H9 (cell line): Measurements from ENCODE around the gene CEMIP2. TPM values are rescaled to one million over a fixed set of nuclear protein-coding genes. Genes with fewer than 3 reads are reported as not detected.

Source experiments
- DNase-seq: peaks from one replicate; pipeline ENCODE4 v3.0.0-alpha.2; 2017
- H2AFZ ChIP-seq: one replicate; pipeline ENCODE4 v1.6.1; 2013; ENCODE audit warnings: mild to moderate bottlenecking, low read length, control low read depth, moderate library complexity
- H2AK5ac ChIP-seq: 2 replicates; pipeline ENCODE4 v1.6.1; 2013; ENCODE audit warnings: low read length, control low read depth, mixed read lengths; ENCODE audit not compliant: insufficient read length
- H2BK120ac ChIP-seq: one replicate; pipeline ENCODE4 v1.6.1; 2013; ENCODE audit warnings: low read depth, mild to moderate bottlenecking, low read length, control low read depth, inconsistent platforms; ENCODE audit not compliant: poor library complexity, severe bottlenecking
- H2BK12ac ChIP-seq: 2 replicates; pipeline ENCODE4 v1.6.1; 2013; ENCODE audit warnings: low read length, control low read depth, mixed read lengths, low read depth; ENCODE audit not compliant: insufficient read length
- H2BK15ac ChIP-seq: 2 replicates; pipeline ENCODE4 v1.6.1; 2013; ENCODE audit warnings: low read depth, low read length, control low read depth
- H2BK20ac ChIP-seq: one replicate; pipeline ENCODE4 v1.6.1; 2013; ENCODE audit warnings: low read depth, mild to moderate bottlenecking, low read length, control low read depth, inconsistent platforms; ENCODE audit not compliant: poor library complexity, severe bottlenecking
- H2BK5ac ChIP-seq: 2 replicates; pipeline ENCODE4 v1.6.1; 2013; ENCODE audit warnings: low read length, control low read depth, mixed read lengths; ENCODE audit not compliant: insufficient read length
- H3K14ac ChIP-seq: 2 replicates; pipeline ENCODE4 v1.6.1; 2013; ENCODE audit warnings: low read length, control low read depth; ENCODE audit not compliant: insufficient read depth
- H3K18ac ChIP-seq: 2 replicates; pipeline ENCODE4 v1.6.1; 2013; ENCODE audit warnings: low read depth, mild to moderate bottlenecking, mixed read lengths, low read length, control low read depth; ENCODE audit not compliant: insufficient read length
- H3K23ac ChIP-seq: 2 replicates; pipeline ENCODE4 v1.6.1; 2013; ENCODE audit warnings: low read length, control low read depth, mixed read lengths, low read depth; ENCODE audit not compliant: insufficient read length
- H3K23me2 ChIP-seq: 2 replicates; pipeline ENCODE4 v1.6.1; 2013; ENCODE audit warnings: low read depth, mild to moderate bottlenecking, mixed read lengths, low read length, control low read depth; ENCODE audit not compliant: insufficient read length, poor library complexity, severe bottlenecking
- H3K27ac ChIP-seq: 2 replicates; pipeline ENCODE4 v1.5.1; 2013; ENCODE audit warnings: low read length, control low read depth, mixed read lengths, low read depth; ENCODE audit not compliant: insufficient read length
- H3K27me3 ChIP-seq: 2 replicates; pipeline ENCODE4 v1.6.1; 2013; ENCODE audit warnings: low read length, control low read depth, inconsistent platforms; ENCODE audit not compliant: insufficient read depth
- H3K4ac ChIP-seq: 2 replicates; pipeline ENCODE4 v1.6.1; 2013; ENCODE audit warnings: low read depth, mild to moderate bottlenecking, control low read depth, inconsistent platforms, low read length, moderate library complexity
- H3K4me1 ChIP-seq: 2 replicates; pipeline ENCODE4 v1.6.1; 2013; ENCODE audit warnings: low read length, control low read depth, inconsistent platforms; ENCODE audit not compliant: insufficient read depth
- H3K4me2 ChIP-seq: 2 replicates; pipeline ENCODE4 v1.6.1; 2013; ENCODE audit warnings: low read length, control low read depth, mixed read lengths; ENCODE audit not compliant: insufficient read length, insufficient read depth
- H3K56ac ChIP-seq: 2 replicates; pipeline ENCODE4 v1.6.1; 2013; ENCODE audit warnings: low read depth, mild to moderate bottlenecking, mixed read lengths, low read length, control low read depth; ENCODE audit not compliant: insufficient read length
- H3K79me1 ChIP-seq: 2 replicates; pipeline ENCODE4 v1.6.1; 2013; ENCODE audit warnings: low read depth, mild to moderate bottlenecking, moderate library complexity, low read length, control low read depth, inconsistent platforms; ENCODE audit not compliant: insufficient read depth, poor library complexity, severe bottlenecking
- H3K79me2 ChIP-seq: 2 replicates; pipeline ENCODE4 v1.6.1; 2013; ENCODE audit warnings: low read length, control low read depth, inconsistent platforms; ENCODE audit not compliant: insufficient read depth
- H3K9ac ChIP-seq: 2 replicates; pipeline ENCODE4 v1.6.1; 2013; ENCODE audit warnings: low read length, control low read depth, mixed read lengths; ENCODE audit not compliant: insufficient read length; ENCODE audit errors: extremely low read depth
- H3K9me3 ChIP-seq: one replicate; pipeline ENCODE4 v1.6.1; 2013; ENCODE audit warnings: low read depth, low read length, inconsistent platforms; ENCODE audit not compliant: control insufficient read depth
- H3T11ph ChIP-seq: one replicate; pipeline ENCODE4 v1.6.1; 2013; ENCODE audit warnings: mild to moderate bottlenecking, low read length, control low read depth, inconsistent platforms
- H4K20me1 ChIP-seq: one replicate; pipeline ENCODE4 v1.6.1; 2013; ENCODE audit not compliant: control insufficient read depth, insufficient read length, insufficient read depth
- H4K5ac ChIP-seq: 2 replicates; pipeline ENCODE4 v1.6.1; 2013; ENCODE audit warnings: low read depth, mild to moderate bottlenecking, mixed read lengths, low read length, control low read depth; ENCODE audit not compliant: insufficient read length
- H4K8ac ChIP-seq: replicated peaks from 2 replicates; pipeline ENCODE4 v1.6.1; 2013; ENCODE audit warnings: low read length, control low read depth, mixed read lengths, low read depth; ENCODE audit not compliant: insufficient read length
- H4K91ac ChIP-seq: 2 replicates; pipeline ENCODE4 v1.6.1; 2013; ENCODE audit warnings: low read depth, mild to moderate bottlenecking, moderate library complexity, mixed read lengths, low read length, control low read depth; ENCODE audit not compliant: insufficient read length
- H3K27ac Mint-ChIP-seq, 3 experiments: 2 replicates in 2 of 3; 3 replicates in 1 of 3; pipeline ENCODE4 v1.8.0; 2020 to 2021; ENCODE audit warnings: mixed read lengths in 3 of 3, mild to moderate bottlenecking in 1 of 3, moderate library complexity in 1 of 3
- H3K27me3 Mint-ChIP-seq: 2 replicates; pipeline ENCODE4 v1.8.0; 2021; ENCODE audit warnings: low read depth, mild to moderate bottlenecking, moderate library complexity, mixed read lengths
- H3K36me3 Mint-ChIP-seq, 3 experiments: 2 replicates in 2 of 3; 3 replicates in 1 of 3; pipeline ENCODE4 v1.8.0; 2020 to 2021; ENCODE audit warnings: low read depth in 3 of 3, mixed read lengths in 3 of 3; ENCODE audit not compliant: insufficient read depth in 1 of 3
- H3K4me1 Mint-ChIP-seq, 2 experiments: 2 replicates each; pipeline ENCODE4 v1.8.0; 2020; ENCODE audit warnings: mixed read lengths in 2 of 2
- H3K4me3 Mint-ChIP-seq, 2 experiments: 2 replicates in 1 of 2; 3 replicates in 1 of 2; pipeline ENCODE4 v1.8.0; 2020 to 2021; ENCODE audit warnings: mild to moderate bottlenecking in 2 of 2, mixed read lengths in 2 of 2, moderate library complexity in 1 of 2
- H3K9me3 Mint-ChIP-seq, 2 experiments: 2 replicates in 1 of 2; 3 replicates in 1 of 2; pipeline ENCODE4 v1.8.0; 2020; ENCODE audit warnings: mild to moderate bottlenecking in 2 of 2, mixed read lengths in 2 of 2, moderate library complexity in 1 of 2
- CTCF ChIP-seq: fragments of 200-600 bp; sonication (generic); conservative IDR thresholded peaks from 3 replicates; pipeline ENCODE4 v1.8.0; 2021; ENCODE audit warnings: antibody characterized with exemption, mild to moderate bottlenecking
- WGBS: extraction: QIAGEN DNeasy Blood & Tissue Kit; methylation state at CpG from one replicate; pipeline ENCODE4 v1.1.7; 2013; ENCODE audit warnings: missing lambda C conversion rate, low lambda C conversion rate, mixed read lengths; ENCODE audit not compliant: insufficient read length; ENCODE audit errors: extremely low coverage; 5-methylcytosine and 5-hydroxymethylcytosine counted together
- total RNA-seq: library from RNA; stranded (reverse); gene quantifications from 2 replicates; pipeline ENCODE4 v1.2.1, GENCODE V29; 2021

The CEMIP2 gene
- total RNA-seq, 1 experiment from 2014 or later: 77.2 TPM

GRCh38 chr9:71664566-71664965, 103.7 kb downstream of the CEMIP2 start:
- no peaks in the 10 kb centered on the region for H3K9me3 Mint-ChIP-seq
- H3K14ac ChIP-seq: no peak overlapping the region
- H3K79me2 ChIP-seq: no peaks in the 10 kb centered on the region
- no peak for TF ChIP-seq CTCF
- H2BK12ac ChIP-seq: no peak overlapping the region
- no peak overlapping the region for H3K27ac ChIP-seq
- no peaks in the 10 kb centered on the region for H3K27me3 ChIP-seq
- H3K23ac ChIP-seq: no peak overlapping the region
- H3T11ph ChIP-seq: no peak overlapping the region
- H3K9me3 ChIP-seq: no peaks in the 10 kb centered on the region
- no peaks in the 10 kb centered on the region for H3K79me1 ChIP-seq
- H4K91ac ChIP-seq: no peak overlapping the region
- no peak overlapping the region for H3K18ac ChIP-seq
- no peak overlapping the region for H3K4ac ChIP-seq
- H2AFZ ChIP-seq: no peak overlapping the region
- peaks cover 8% of the 10 kb centered on the region; the same call in 1 of the 2 replicates for H3K4me1 ChIP-seq
- no peak overlapping the region for H3K4me2 ChIP-seq
- peaks cover 0 to 9% (median 0%) of the 10 kb centered on the region in 3 experiments; a peak in 1 of 7 replicates for H3K36me3 Mint-ChIP-seq
- no CpG with 5 or more reads among the region's 3 CpGs for WGBS
- H2BK120ac ChIP-seq: no peak overlapping the region
- H4K8ac ChIP-seq: no peak overlapping the region
- H3K27me3 Mint-ChIP-seq: no peaks in the 10 kb centered on the region
- H3K56ac ChIP-seq: no peak overlapping the region
- no peaks in the 10 kb centered on the region for H3K23me2 ChIP-seq
- H3K4me3 Mint-ChIP-seq: no peak overlapping the region
- no peaks in the 10 kb centered on the region for H4K20me1 ChIP-seq
- DNase-seq: no peak
- no peak overlapping the region for H2BK5ac ChIP-seq
- 0 out of 7 replicates have a peak overlapping the region, but pooled peaks of 1 of the 3 experiments have one; percentile 28 for H3K27ac Mint-ChIP-seq
- H3K4me1 Mint-ChIP-seq: peaks cover 38% of the 10 kb centered on the region in 2 experiments
- H2AK5ac ChIP-seq: no peak overlapping the region
- H2BK20ac ChIP-seq: no peak overlapping the region
- no peak overlapping the region for H4K5ac ChIP-seq
- no peak overlapping the region for H3K9ac ChIP-seq
- no peak overlapping the region for H2BK15ac ChIP-seq
